IPS DF 6.9 (cell line): ENCODE results near the gene IL2RA.

Experiments used
- DNase-seq: peaks from one replicate; pipeline ENCODE4 v3.0.0-alpha.2; 2013; ENCODE audit warnings: low read depth, low spot score
- H3K27ac ChIP-seq: one replicate; pipeline ENCODE4 v1.5.1; 2013; ENCODE audit warnings: low read length, control low read depth
- H3K27me3 ChIP-seq: 2 replicates; pipeline ENCODE4 v1.6.1; 2013; ENCODE audit warnings: mild to moderate bottlenecking, low read length; ENCODE audit not compliant: control insufficient read depth, insufficient read depth
- H3K36me3 ChIP-seq: 2 replicates; pipeline ENCODE4 v1.6.1; 2013; ENCODE audit warnings: low read length; ENCODE audit not compliant: control insufficient read depth, insufficient read depth
- H3K4me1 ChIP-seq: 2 replicates; pipeline ENCODE4 v1.6.1; 2013; ENCODE audit warnings: low read length; ENCODE audit not compliant: control insufficient read depth, insufficient read depth
- H3K4me3 ChIP-seq: 2 replicates; pipeline ENCODE4 v1.5.1; 2013; ENCODE audit warnings: mild to moderate bottlenecking, low read length
- H3K9me3 ChIP-seq: 2 replicates; pipeline ENCODE4 v1.6.1; 2013; ENCODE audit warnings: low read length, inconsistent platforms; ENCODE audit not compliant: control insufficient read depth, insufficient read depth
- WGBS: extraction: QIAGEN DNeasy Blood & Tissue Kit; methylation state at CpG from one replicate; pipeline ENCODE4 v1.1.7; 2013; ENCODE audit warnings: mixed read lengths, missing lambda C conversion rate; ENCODE audit not compliant: insufficient read length, insufficient coverage; 5-methylcytosine and 5-hydroxymethylcytosine counted together

The IL2RA gene

GRCh38 chr10:6058682-6059475 is 3.3 kb downstream of the IL2RA start:
- H3K27ac ChIP-seq, result no peak overlapping the region
- H3K36me3 ChIP-seq, result no peaks in the 10 kb centered on the region
- no CpG with 5 or more reads among the region's 3 CpGs for WGBS
- no peak for DNase-seq
- no peaks in the 10 kb centered on the region for H3K9me3 ChIP-seq
- no peaks in the 10 kb centered on the region for H3K27me3 ChIP-seq
- no peak overlapping the region for H3K4me3 ChIP-seq
- H3K4me1 ChIP-seq, result no peaks in the 10 kb centered on the region

- no peak overlapping the region for H3K27ac ChIP-seq
- no peaks in the 10 kb centered on the region for H3K4me1 ChIP-seq
- WGBS, result no CpG with 5 or more reads among the region's 5 CpGs
- no peak for DNase-seq
- H3K9me3 ChIP-seq, result no peaks in the 10 kb centered on the region
- no peaks in the 10 kb centered on the region for H3K36me3 ChIP-seq
- no peak overlapping the region for H3K4me3 ChIP-seq
- no peaks in the 10 kb centered on the region for H3K27me3 ChIP-seq
Measured at GRCh38 chr10:6056411-6057135, 5.6 kb downstream of the IL2RA start.

- WGBS, result no CpG with 5 or more reads among the region's 4 CpGs
- no peaks in the 10 kb centered on the region for H3K27me3 ChIP-seq
- no peak overlapping the region for H3K4me3 ChIP-seq
- H3K36me3 ChIP-seq, result no peaks in the 10 kb centered on the region
- DNase-seq, result no peak
- H3K4me1 ChIP-seq, result no peaks in the 10 kb centered on the region
- no peak overlapping the region for H3K27ac ChIP-seq
- no peaks in the 10 kb centered on the region for H3K9me3 ChIP-seq
Measured at GRCh38 chr10:6055929-6056328, 6.2 kb downstream of the IL2RA start.

GRCh38 chr10:6054884-6055283 is 7.3 kb downstream of the IL2RA start:
- no CpG with 5 or more reads among the region's 5 CpGs for WGBS
- H3K27ac ChIP-seq, result no peak overlapping the region
- DNase-seq, result no peak

GRCh38 chr10:6053816-6054631 is 8.1 kb downstream of the IL2RA start:
- H3K4me1 ChIP-seq, result no peaks in the 10 kb centered on the region
- DNase-seq, result no peak
- no peak overlapping the region for H3K4me3 ChIP-seq
- no peak overlapping the region for H3K27ac ChIP-seq
- no peaks in the 10 kb centered on the region for H3K36me3 ChIP-seq
- no peaks in the 10 kb centered on the region for H3K9me3 ChIP-seq
- no CpG with 5 or more reads among the region's 18 CpGs for WGBS
- no peaks in the 10 kb centered on the region; the same call in 1 of the 2 replicates for H3K27me3 ChIP-seq

More at GRCh38 chr10:6054884-6055283, 7.3 kb downstream of the IL2RA start:
- Histone ChIP-seq H3K36me3 (no peaks in the 10 kb centered on the region), H3K27me3 (no peaks in the 10 kb centered on the region; the same call in 1 of the 2 replicates), H3K4me3 (no peak overlapping the region), H3K9me3 (no peaks in the 10 kb centered on the region), H3K4me1 (no peaks in the 10 kb centered on the region)

- WGBS, result no CpG with 5 or more reads among the region's 4 CpGs
Measured at GRCh38 chr10:6053303-6053702, 8.9 kb downstream of the IL2RA start.

GRCh38 chr10:6052247-6053221 is 9.6 kb downstream of the IL2RA start:
- no peaks in the 10 kb centered on the region for H3K4me1 ChIP-seq
- DNase-seq, result no peak
- no CpG with 5 or more reads among the region's 17 CpGs for WGBS
- no peaks in the 10 kb centered on the region for H3K9me3 ChIP-seq
- H3K36me3 ChIP-seq, result no peaks in the 10 kb centered on the region
- H3K27me3 ChIP-seq, result no peaks in the 10 kb centered on the region; the same call in 1 of the 2 replicates
- H3K4me3 ChIP-seq, result no peak overlapping the region
- H3K27ac ChIP-seq, result no peak overlapping the region

More at GRCh38 chr10:6053303-6053702, 8.9 kb downstream of the IL2RA start:
- no peaks in the 10 kb centered on the region for H3K9me3 ChIP-seq
- DNase-seq, result no peak
- no peaks in the 10 kb centered on the region; the same call in 1 of the 2 replicates for H3K27me3 ChIP-seq
- H3K36me3 ChIP-seq, result no peaks in the 10 kb centered on the region
- H3K4me1 ChIP-seq, result no peaks in the 10 kb centered on the region
- no peak overlapping the region for H3K27ac ChIP-seq
- H3K4me3 ChIP-seq, result no peak overlapping the region

- no peak for DNase-seq
- no peaks in the 10 kb centered on the region for H3K9me3 ChIP-seq
- H3K27me3 ChIP-seq, result no peaks in the 10 kb centered on the region; the same call in 1 of the 2 replicates
- H3K4me1 ChIP-seq, result no peaks in the 10 kb centered on the region
- no peaks in the 10 kb centered on the region for H3K36me3 ChIP-seq
- H3K4me3 ChIP-seq, result no peak overlapping the region
- no peak overlapping the region for H3K27ac ChIP-seq
- no CpG with 5 or more reads among the region's 18 CpGs for WGBS
Measured at GRCh38 chr10:6050801-6051445, 11.2 kb downstream of the IL2RA start.

GRCh38 chr10:6049031-6049400 is 13.2 kb downstream of the IL2RA start:
- no peaks in the 10 kb centered on the region for H3K4me1 ChIP-seq
- H3K27me3 ChIP-seq, result no peaks in the 10 kb centered on the region; the same call in 1 of the 2 replicates
- no CpG with 5 or more reads among the region's 2 CpGs for WGBS
- no peaks in the 10 kb centered on the region for H3K36me3 ChIP-seq
- DNase-seq, result no peak
- H3K9me3 ChIP-seq, result no peaks in the 10 kb centered on the region
- no peak overlapping the region for H3K4me3 ChIP-seq
- H3K27ac ChIP-seq, result no peak overlapping the region
